Neural progenitor cell (in vitro differentiated cells): ENCODE measurements around the gene NELL2.

Source experiments
- EZH2 ChIP-seq: fragments of 200-600 bp; sonication (generic); IDR thresholded peaks from 2 replicates; pipeline ENCODE4 v1.6.1; 2017; ENCODE audit warnings: antibody characterized with exemption, mild to moderate bottlenecking, moderate library complexity
- EZH2phosphoT487 ChIP-seq: fragments of 200-600 bp; sonication (generic); IDR thresholded peaks from 2 replicates; pipeline ENCODE4 v1.6.1; 2017; ENCODE audit warnings: antibody characterized with exemption
- TF ChIP-seq, protein P1 (sequence below): fragments of 200-600 bp; sonication (generic); IDR thresholded peaks from 2 replicates; pipeline ENCODE4 v1.5.1; 2017; ENCODE audit warnings: antibody characterized with exemption, mild to moderate bottlenecking

DNA sequence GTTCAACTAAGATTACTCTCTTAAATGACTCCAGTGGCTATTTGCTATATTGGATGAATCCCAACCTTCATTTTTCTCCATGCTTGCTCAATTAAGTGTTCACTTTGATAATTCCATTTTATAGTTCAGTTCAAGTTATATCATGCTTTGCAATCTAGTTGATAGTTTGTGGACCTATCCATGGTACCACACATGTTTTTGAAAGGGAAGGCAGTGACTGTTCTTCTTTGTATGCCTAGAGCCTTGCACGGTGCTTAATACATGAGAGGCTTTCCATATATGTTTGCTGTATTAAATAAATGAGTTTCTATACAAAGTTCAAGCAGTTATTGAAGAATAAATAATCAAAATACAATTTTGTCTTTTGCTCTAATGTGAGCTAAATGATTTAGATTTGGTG is 391.3 kb downstream of the NELL2 start:
- TF ChIP-seq, protein P1, sequence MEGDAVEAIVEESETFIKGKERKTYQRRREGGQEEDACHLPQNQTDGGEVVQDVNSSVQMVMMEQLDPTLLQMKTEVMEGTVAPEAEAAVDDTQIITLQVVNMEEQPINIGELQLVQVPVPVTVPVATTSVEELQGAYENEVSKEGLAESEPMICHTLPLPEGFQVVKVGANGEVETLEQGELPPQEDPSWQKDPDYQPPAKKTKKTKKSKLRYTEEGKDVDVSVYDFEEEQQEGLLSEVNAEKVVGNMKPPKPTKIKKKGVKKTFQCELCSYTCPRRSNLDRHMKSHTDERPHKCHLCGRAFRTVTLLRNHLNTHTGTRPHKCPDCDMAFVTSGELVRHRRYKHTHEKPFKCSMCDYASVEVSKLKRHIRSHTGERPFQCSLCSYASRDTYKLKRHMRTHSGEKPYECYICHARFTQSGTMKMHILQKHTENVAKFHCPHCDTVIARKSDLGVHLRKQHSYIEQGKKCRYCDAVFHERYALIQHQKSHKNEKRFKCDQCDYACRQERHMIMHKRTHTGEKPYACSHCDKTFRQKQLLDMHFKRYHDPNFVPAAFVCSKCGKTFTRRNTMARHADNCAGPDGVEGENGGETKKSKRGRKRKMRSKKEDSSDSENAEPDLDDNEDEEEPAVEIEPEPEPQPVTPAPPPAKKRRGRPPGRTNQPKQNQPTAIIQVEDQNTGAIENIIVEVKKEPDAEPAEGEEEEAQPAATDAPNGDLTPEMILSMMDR, result no peak
- TF ChIP-seq EZH2, result no peak
- TF ChIP-seq EZH2phosphoT487, result no peak
